DOHH2 (cell line): Measurements from ENCODE around the gene RTL5.

Experiments used
- H3F3A ChIP-seq: fragments of 200-600 bp; sonication (generic), shearing (Covaris generic); 2 replicates; pipeline ENCODE4 v1.6.0; 2016; ENCODE audit warnings: antibody characterized with exemption, mild to moderate bottlenecking; ENCODE audit not compliant: control insufficient read depth, insufficient read depth
- H3K27ac ChIP-seq: fragments of 200-600 bp; sonication (generic); 2 replicates; pipeline ENCODE4 v1.5.1; 2014; ENCODE audit warnings: low read depth, mild to moderate bottlenecking, low read length, moderate library complexity
- H3K27me3 ChIP-seq: fragments of 200-600 bp; sonication (generic); 2 replicates; pipeline ENCODE4 v1.6.1; 2014; ENCODE audit warnings: mild to moderate bottlenecking, low read length, mixed read lengths; ENCODE audit not compliant: control insufficient read depth
- H3K36me3 ChIP-seq: fragments of 200-600 bp; sonication (generic); 2 replicates; pipeline ENCODE4 v1.6.1; 2014; ENCODE audit warnings: mild to moderate bottlenecking, low read length, moderate library complexity, mixed read lengths; ENCODE audit not compliant: control insufficient read depth
- H3K4me1 ChIP-seq: fragments of 200-600 bp; sonication (generic); 2 replicates; pipeline ENCODE4 v1.6.1; 2014; ENCODE audit warnings: mild to moderate bottlenecking, low read length, mixed read lengths; ENCODE audit not compliant: control insufficient read depth
- H3K4me2 ChIP-seq: fragments of 200-600 bp; sonication (generic); 2 replicates; pipeline ENCODE4 v1.6.0; 2014; ENCODE audit warnings: mild to moderate bottlenecking, low read length, moderate library complexity
- H3K4me3 ChIP-seq: fragments of 200-600 bp; sonication (generic); 2 replicates; pipeline ENCODE4 v1.5.1; 2014; ENCODE audit warnings: mild to moderate bottlenecking, low read length, mixed read lengths
- H3K79me2 ChIP-seq: fragments of 200-600 bp; sonication (generic); 2 replicates; pipeline ENCODE4 v1.6.1; 2014; ENCODE audit warnings: mild to moderate bottlenecking, low read length, mixed read lengths; ENCODE audit not compliant: control insufficient read depth
- H3K9me2 ChIP-seq: fragments of 200-600 bp; sonication (generic); replicated peaks from 2 replicates; pipeline ENCODE4 v1.6.1; 2014; ENCODE audit warnings: mild to moderate bottlenecking, low read length, mixed read lengths; ENCODE audit not compliant: control insufficient read depth
- H3K9me3 ChIP-seq: fragments of 200-600 bp; sonication (generic); 2 replicates; pipeline ENCODE4 v1.6.1; 2014; ENCODE audit warnings: antibody characterized with exemption, low read length, mixed read lengths; ENCODE audit not compliant: control insufficient read depth, insufficient read depth
- H4K20me1 ChIP-seq: fragments of 200-600 bp; sonication (generic); 2 replicates; pipeline ENCODE4 v1.6.0; 2014; ENCODE audit warnings: low read depth, mild to moderate bottlenecking, antibody characterized with exemption, low read length, moderate library complexity; ENCODE audit not compliant: control insufficient read depth, insufficient read depth
- CTCF ChIP-seq: fragments of 200-600 bp; sonication (generic); IDR thresholded peaks from one replicate; pipeline ENCODE4 v1.5.1; 2014; ENCODE audit warnings: antibody characterized with exemption, mild to moderate bottlenecking, low read depth, low read length; ENCODE audit not compliant: poor library complexity, severe bottlenecking
- EZH2phosphoT487 ChIP-seq: fragments of 200-600 bp; sonication (generic); IDR thresholded peaks from 2 replicates; pipeline ENCODE4 v1.6.1; 2017; ENCODE audit warnings: borderline replicate concordance, mild to moderate bottlenecking, antibody characterized with exemption, low read length, moderate library complexity, mixed read lengths

The RTL5 gene

GRCh38 chrX:72097098-72097497 lies 34.6 kb downstream of the RTL5 start:
- no peak overlapping the region for H3K4me3 ChIP-seq
- H4K20me1 ChIP-seq: no peaks in the 10 kb centered on the region
- H3F3A ChIP-seq: no peaks in the 10 kb centered on the region
- TF ChIP-seq CTCF (no peak), EZH2phosphoT487 (no peak)
- no peak overlapping the region for H3K27ac ChIP-seq
- no peaks in the 10 kb centered on the region for H3K79me2 ChIP-seq
- H3K4me2 ChIP-seq: no peak overlapping the region
- no peaks in the 10 kb centered on the region for H3K9me3 ChIP-seq
- H3K27me3 ChIP-seq: no peaks in the 10 kb centered on the region
- no peaks in the 10 kb centered on the region for H3K36me3 ChIP-seq
- no peaks in the 10 kb centered on the region for H3K4me1 ChIP-seq
- no peaks in the 10 kb centered on the region for H3K9me2 ChIP-seq

DNA sequence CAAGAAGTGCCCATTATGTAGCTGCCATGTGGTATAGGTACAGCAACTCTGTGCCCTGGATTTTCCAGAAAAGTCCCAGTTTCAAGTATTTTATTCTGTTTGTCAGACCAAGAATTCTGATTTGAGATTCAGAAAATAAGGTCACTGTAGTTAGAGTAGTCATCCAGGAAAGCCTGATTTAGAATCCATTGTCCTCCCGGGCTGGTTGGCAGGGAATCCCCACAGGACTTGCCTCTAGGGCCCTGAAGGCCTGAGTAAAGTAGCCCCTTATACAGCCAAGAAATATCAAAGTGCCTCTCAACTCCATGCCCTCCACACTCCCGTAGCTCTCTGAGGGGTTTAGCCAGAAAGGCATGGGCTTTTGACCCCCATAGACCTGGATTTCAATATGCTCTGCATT lies 36.3 kb downstream of the RTL5 start:
- TF ChIP-seq CTCF: no peak
- TF ChIP-seq EZH2phosphoT487: no peak
- Histone ChIP-seq H3K4me2 (no peak overlapping the region), H3K9me2 (no peaks in the 10 kb centered on the region), H3F3A (no peaks in the 10 kb centered on the region), H3K36me3 (no peaks in the 10 kb centered on the region), H3K79me2 (no peaks in the 10 kb centered on the region), H3K9me3 (no peaks in the 10 kb centered on the region), H3K4me3 (no peak overlapping the region), H3K27ac (no peak overlapping the region), H4K20me1 (no peaks in the 10 kb centered on the region), H3K4me1 (no peaks in the 10 kb centered on the region), H3K27me3 (no peaks in the 10 kb centered on the region)

- no peaks in the 10 kb centered on the region for H3K9me2 ChIP-seq
- H3F3A ChIP-seq: no peaks in the 10 kb centered on the region
- no peaks in the 10 kb centered on the region for H3K79me2 ChIP-seq
- no peak overlapping the region for H3K27ac ChIP-seq
- H3K4me2 ChIP-seq: no peak overlapping the region
- H3K4me1 ChIP-seq: no peaks in the 10 kb centered on the region
- H4K20me1 ChIP-seq: no peaks in the 10 kb centered on the region
- H3K36me3 ChIP-seq: no peaks in the 10 kb centered on the region
- no peaks in the 10 kb centered on the region for H3K9me3 ChIP-seq
- no peak for TF ChIP-seq EZH2phosphoT487
- no peak for TF ChIP-seq CTCF
- H3K4me3 ChIP-seq: no peak overlapping the region
- no peaks in the 10 kb centered on the region for H3K27me3 ChIP-seq
These were observed 36.8 kb downstream of the RTL5 start for GRCh38 chrX:72094894-72095293.

GRCh38 chrX:72089254-72089653 lies 42.5 kb downstream of the RTL5 start:
- Histone ChIP-seq H3K9me3 (no peaks in the 10 kb centered on the region), H3K4me1 (no peaks in the 10 kb centered on the region), H3K4me2 (no peak overlapping the region), H3K79me2 (no peaks in the 10 kb centered on the region), H3K27me3 (no peaks in the 10 kb centered on the region), H4K20me1 (no peaks in the 10 kb centered on the region), H3K27ac (no peak overlapping the region), H3K9me2 (no peaks in the 10 kb centered on the region), H3F3A (no peaks in the 10 kb centered on the region), H3K4me3 (no peak overlapping the region), H3K36me3 (no peaks in the 10 kb centered on the region)
- no peak for TF ChIP-seq CTCF
- no peak for TF ChIP-seq EZH2phosphoT487
